Liver (tissue), 9 donors: ENCODE measurements around the gene CCDC28B. TPM values are rescaled to one million over a fixed set of nuclear protein-coding genes. Genes with fewer than 3 reads are reported as not detected.

Source experiments
- DNase-seq: peaks from one replicate; pipeline ENCODE4 v3.0.0-alpha.2; 2017; ENCODE audit warnings: low spot score
- H3K27ac ChIP-seq, 2 donors: one replicate each; pipeline ENCODE4 v1.7.0; 2013; ENCODE audit warnings: inconsistent platforms in 2 of 2, low read length in 2 of 2, control low read depth in 1 of 2, low read depth in 1 of 2, mild to moderate bottlenecking in 1 of 2
- H3K27me3 ChIP-seq, 4 donors: one replicate each; pipeline versions ENCODE4 v1.6.1 to v1.7.0; 2013; ENCODE audit warnings: low read length in 3 of 4, inconsistent platforms in 1 of 4, mild to moderate bottlenecking in 1 of 4, moderate library complexity in 1 of 4; ENCODE audit not compliant: control insufficient read depth in 4 of 4, insufficient read depth in 4 of 4
- H3K36me3 ChIP-seq, 4 donors: one replicate each; pipeline versions ENCODE4 v1.6.1 to v1.7.0; 2013; ENCODE audit warnings: low read length in 3 of 4, mild to moderate bottlenecking in 3 of 4, low read depth in 1 of 4, moderate library complexity in 1 of 4; ENCODE audit not compliant: control insufficient read depth in 4 of 4, insufficient read depth in 3 of 4
- H3K4me1 ChIP-seq, 4 donors: one replicate each; pipeline versions ENCODE4 v1.6.1 to v1.7.0; 2013; ENCODE audit warnings: low read length in 3 of 4, mild to moderate bottlenecking in 3 of 4, moderate library complexity in 1 of 4; ENCODE audit not compliant: control insufficient read depth in 4 of 4, insufficient read depth in 4 of 4
- H3K4me3 ChIP-seq, 3 donors: one replicate each; pipeline versions ENCODE4 v1.6.1 to v1.7.0; 2013; ENCODE audit warnings: low read length in 3 of 3, control low read depth in 1 of 3, low read depth in 1 of 3, mild to moderate bottlenecking in 1 of 3
- H3K9ac ChIP-seq, 2 donors: one replicate each; pipeline ENCODE4 v1.7.0; 2013; ENCODE audit warnings: low read length in 2 of 2, mild to moderate bottlenecking in 2 of 2, moderate library complexity in 2 of 2, control low read depth in 1 of 2, low read depth in 1 of 2
- H3K9me3 ChIP-seq, 4 donors: one replicate each; pipeline versions ENCODE4 v1.6.1 to v1.7.0; 2013; ENCODE audit warnings: low read length in 3 of 4; ENCODE audit not compliant: control insufficient read depth in 4 of 4
- EGR1 ChIP-seq, 2 donors: IDR thresholded peaks; 2 replicates each; pipeline ENCODE4 v1.6.1; 2016 to 2018; ENCODE audit warnings: antibody characterized with exemption in 2 of 2, low read depth in 2 of 2
- FOXA1 ChIP-seq: IDR thresholded peaks from 2 replicates; pipeline ENCODE4 v1.6.1; 2016; ENCODE audit warnings: antibody characterized with exemption
- GABPA ChIP-seq, 2 donors: IDR thresholded peaks in 1 of 2; conservative IDR thresholded peaks in 1 of 2; 2 replicates each; pipeline ENCODE4 v1.6.1; 2016; ENCODE audit warnings: antibody characterized with exemption in 2 of 2, mild to moderate bottlenecking in 1 of 2, moderate library complexity in 1 of 2
- HNF4A ChIP-seq, 2 donors: conservative IDR thresholded peaks; 2 replicates each; pipeline ENCODE4 v1.6.1; 2016; ENCODE audit warnings: antibody characterized with exemption in 2 of 2, mild to moderate bottlenecking in 2 of 2
- JUND ChIP-seq, 2 donors: IDR thresholded peaks; 2 replicates each; pipeline ENCODE4 v1.6.1; 2016; ENCODE audit warnings: antibody characterized with exemption in 2 of 2
- NR2F2 ChIP-seq: IDR thresholded peaks from 2 replicates; pipeline ENCODE4 v1.6.1; 2016; ENCODE audit warnings: antibody characterized with exemption
- RAD21 ChIP-seq, 2 donors: IDR thresholded peaks; 2 replicates each; pipeline ENCODE4 v1.6.1; 2016; ENCODE audit warnings: antibody characterized with exemption in 2 of 2, mild to moderate bottlenecking in 2 of 2
- RXRA ChIP-seq, 2 donors: IDR thresholded peaks; 2 replicates each; pipeline ENCODE4 v1.6.1; 2017 to 2018; ENCODE audit warnings: antibody characterized with exemption in 2 of 2, mild to moderate bottlenecking in 1 of 2
- SP1 ChIP-seq: IDR thresholded peaks from 2 replicates; pipeline ENCODE4 v1.6.1; 2018; ENCODE audit warnings: antibody characterized with exemption, mild to moderate bottlenecking
- TAF1 ChIP-seq: conservative IDR thresholded peaks from 2 replicates; pipeline ENCODE4 v1.6.1; 2016; ENCODE audit warnings: antibody characterized with exemption, mild to moderate bottlenecking
- YY1 ChIP-seq: IDR thresholded peaks from 2 replicates; pipeline ENCODE4 v1.6.1; 2016; ENCODE audit warnings: antibody characterized with exemption, mild to moderate bottlenecking
- WGBS: extraction: QIAGEN DNeasy Blood & Tissue Kit; methylation state at CpG from one replicate; pipeline ENCODE4 v1.1.7; 2013; 5-methylcytosine and 5-hydroxymethylcytosine counted together
- polyA plus RNA-seq, 2 donors: library from polyadenylated mRNA; stranded (reverse) in 1 of 2; unstranded in 1 of 2; fragments of 200-250 nt in 1 of 2; fragments of >200 nt in 1 of 2; fragmentation: Nextera tagmentation in 1 of 2; extraction: Ambion mirVana in 1 of 2; gene quantifications; one replicate each; pipeline versions ENCODE4 v1.2.1 to v1.2.3, GENCODE V29; 2013 to 2015
- total RNA-seq, 2 donors: library from RNA; depleted of rRNA; stranded (reverse); fragments of >200 nt; gene quantifications; one replicate each; pipeline ENCODE4 v1.2.3, GENCODE V29; 2014
- TF ChIP-seq, protein P1 (sequence below): IDR thresholded peaks from 2 replicates; pipeline ENCODE4 v1.6.1; 2016; ENCODE audit warnings: antibody characterized with exemption, mild to moderate bottlenecking
- TF ChIP-seq, protein P2 (sequence below): IDR thresholded peaks from 2 replicates; pipeline ENCODE4 v1.6.1; 2016; ENCODE audit warnings: antibody characterized with exemption
- donor health status: healthy.
- donor health status: healthy.
- donor health status: healthy.
- donor health status: healthy.
- donor health status: healthy.

The CCDC28B gene
- total and polyA plus RNA-seq, 4 donors: 0.75 to 20.6 (median 1.0) TPM

DNA sequence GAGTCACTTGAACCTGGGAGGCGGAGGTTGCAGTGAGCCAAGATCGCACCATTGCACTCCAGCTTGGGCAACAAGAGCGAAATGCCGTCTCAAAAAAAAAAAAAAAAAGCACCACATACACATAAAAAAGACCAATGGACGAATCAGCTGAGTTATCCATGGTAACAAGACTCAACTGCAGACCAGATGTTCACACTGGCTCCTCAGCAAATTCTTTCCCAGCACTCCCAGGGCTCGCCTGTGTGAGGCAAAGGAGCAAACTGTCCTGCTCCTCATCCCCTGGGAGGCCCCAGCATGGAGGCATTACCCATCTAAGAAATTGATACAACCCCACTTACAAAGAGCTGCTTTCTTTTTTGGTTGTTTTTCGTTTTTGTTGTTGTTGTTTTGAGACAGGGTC is 18.6 kb downstream of the CCDC28B start:
- Histone ChIP-seq H3K4me3 (no peak overlapping the region), H3K27ac (no peak overlapping the region), H3K27me3 (no peaks in the 10 kb centered on the region), H3K9ac (no peak overlapping the region), H3K4me1 (peaks cover 13 to 22% (median 17%) of the 10 kb centered on the region in 4 donors), H3K36me3 (peaks cover 0 to 13% (median 4%) of the 10 kb centered on the region in 4 donors), H3K9me3 (no peaks in the 10 kb centered on the region)
- TF ChIP-seq TAF1 (no peak), RAD21 (IDR thresholded peaks at IDR 0.05) (no peak), SP1 (no peak), NR2F2 (no peak), HNF4A (conservative IDR thresholded peaks at IDR 0.05) (no peak), YY1 (no peak), GABPA (IDR thresholded peaks at IDR 0.05 in 1 of 2, conservative IDR thresholded peaks at IDR 0.05 in 1 of 2) (no peak), FOXA1 (no peak)
- TF ChIP-seq, protein P1, sequence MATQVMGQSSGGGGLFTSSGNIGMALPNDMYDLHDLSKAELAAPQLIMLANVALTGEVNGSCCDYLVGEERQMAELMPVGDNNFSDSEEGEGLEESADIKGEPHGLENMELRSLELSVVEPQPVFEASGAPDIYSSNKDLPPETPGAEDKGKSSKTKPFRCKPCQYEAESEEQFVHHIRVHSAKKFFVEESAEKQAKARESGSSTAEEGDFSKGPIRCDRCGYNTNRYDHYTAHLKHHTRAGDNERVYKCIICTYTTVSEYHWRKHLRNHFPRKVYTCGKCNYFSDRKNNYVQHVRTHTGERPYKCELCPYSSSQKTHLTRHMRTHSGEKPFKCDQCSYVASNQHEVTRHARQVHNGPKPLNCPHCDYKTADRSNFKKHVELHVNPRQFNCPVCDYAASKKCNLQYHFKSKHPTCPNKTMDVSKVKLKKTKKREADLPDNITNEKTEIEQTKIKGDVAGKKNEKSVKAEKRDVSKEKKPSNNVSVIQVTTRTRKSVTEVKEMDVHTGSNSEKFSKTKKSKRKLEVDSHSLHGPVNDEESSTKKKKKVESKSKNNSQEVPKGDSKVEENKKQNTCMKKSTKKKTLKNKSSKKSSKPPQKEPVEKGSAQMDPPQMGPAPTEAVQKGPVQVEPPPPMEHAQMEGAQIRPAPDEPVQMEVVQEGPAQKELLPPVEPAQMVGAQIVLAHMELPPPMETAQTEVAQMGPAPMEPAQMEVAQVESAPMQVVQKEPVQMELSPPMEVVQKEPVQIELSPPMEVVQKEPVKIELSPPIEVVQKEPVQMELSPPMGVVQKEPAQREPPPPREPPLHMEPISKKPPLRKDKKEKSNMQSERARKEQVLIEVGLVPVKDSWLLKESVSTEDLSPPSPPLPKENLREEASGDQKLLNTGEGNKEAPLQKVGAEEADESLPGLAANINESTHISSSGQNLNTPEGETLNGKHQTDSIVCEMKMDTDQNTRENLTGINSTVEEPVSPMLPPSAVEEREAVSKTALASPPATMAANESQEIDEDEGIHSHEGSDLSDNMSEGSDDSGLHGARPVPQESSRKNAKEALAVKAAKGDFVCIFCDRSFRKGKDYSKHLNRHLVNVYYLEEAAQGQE: no peak
- TF ChIP-seq, protein P2, sequence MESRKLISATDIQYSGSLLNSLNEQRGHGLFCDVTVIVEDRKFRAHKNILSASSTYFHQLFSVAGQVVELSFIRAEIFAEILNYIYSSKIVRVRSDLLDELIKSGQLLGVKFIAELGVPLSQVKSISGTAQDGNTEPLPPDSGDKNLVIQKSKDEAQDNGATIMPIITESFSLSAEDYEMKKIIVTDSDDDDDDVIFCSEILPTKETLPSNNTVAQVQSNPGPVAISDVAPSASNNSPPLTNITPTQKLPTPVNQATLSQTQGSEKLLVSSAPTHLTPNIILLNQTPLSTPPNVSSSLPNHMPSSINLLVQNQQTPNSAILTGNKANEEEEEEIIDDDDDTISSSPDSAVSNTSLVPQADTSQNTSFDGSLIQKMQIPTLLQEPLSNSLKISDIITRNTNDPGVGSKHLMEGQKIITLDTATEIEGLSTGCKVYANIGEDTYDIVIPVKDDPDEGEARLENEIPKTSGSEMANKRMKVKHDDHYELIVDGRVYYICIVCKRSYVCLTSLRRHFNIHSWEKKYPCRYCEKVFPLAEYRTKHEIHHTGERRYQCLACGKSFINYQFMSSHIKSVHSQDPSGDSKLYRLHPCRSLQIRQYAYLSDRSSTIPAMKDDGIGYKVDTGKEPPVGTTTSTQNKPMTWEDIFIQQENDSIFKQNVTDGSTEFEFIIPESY: no peak
- DNase-seq: no peak
- 96% methylated on average over 7 of the region's 7 CpGs for WGBS

DNA sequence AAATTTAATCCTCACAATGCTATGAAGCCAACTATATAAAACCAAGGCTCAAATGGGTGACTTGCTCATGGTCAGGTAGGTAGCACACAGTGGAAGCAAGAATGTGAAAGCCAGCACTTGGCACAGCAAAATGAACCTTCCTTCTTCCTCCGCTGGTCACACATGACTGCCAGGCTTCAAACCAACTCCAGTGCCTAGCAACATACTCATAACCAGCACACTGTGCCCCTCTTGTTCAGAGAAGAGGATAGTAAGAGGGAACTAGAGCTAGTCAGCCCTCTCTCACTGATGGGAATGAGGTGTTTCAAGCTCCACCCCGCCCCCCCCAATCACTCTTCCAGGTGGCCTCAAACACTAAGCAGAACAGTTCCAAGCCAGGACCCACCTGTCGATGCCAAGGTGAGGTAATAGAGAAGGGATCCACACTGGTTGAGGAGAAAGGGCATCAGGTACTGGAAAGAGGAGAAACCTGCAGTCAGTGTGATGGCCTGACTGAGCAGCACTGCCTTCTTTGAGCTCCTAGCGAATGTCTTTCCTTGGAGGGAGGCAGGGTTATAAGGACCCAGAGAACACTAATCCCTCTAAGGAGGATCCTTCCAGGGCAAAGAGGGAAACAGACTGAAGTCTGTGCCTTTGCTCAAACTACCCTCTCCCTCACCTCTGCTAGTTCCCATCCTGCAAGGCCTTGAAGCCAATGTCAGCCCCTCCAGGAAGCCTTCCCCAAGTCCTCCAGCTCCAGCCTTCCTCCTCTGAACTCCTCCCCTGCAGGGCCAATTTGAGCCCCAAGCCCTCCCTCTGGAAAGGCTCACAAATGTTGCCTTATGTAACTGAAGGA is 20.6 kb downstream of the CCDC28B start:
- H3K27me3 ChIP-seq: no peaks in the 10 kb centered on the region
- H3K9me3 ChIP-seq: no peaks in the 10 kb centered on the region
- H3K36me3 ChIP-seq: peaks cover under 1 to 14% (median 5%) of the 10 kb centered on the region in 4 donors
- H3K27ac ChIP-seq: no peak overlapping the region
- no peak for DNase-seq
- H3K9ac ChIP-seq: peak overlapping the region; percentile 69 to 70
- peak overlapping the region; percentile 85 to 94 (median 92) for H3K4me3 ChIP-seq
- peaks cover 13 to 26% (median 23%) of the 10 kb centered on the region in 4 donors for H3K4me1 ChIP-seq
- no peak for TF ChIP-seq YY1
- no peak for TF ChIP-seq EGR1 (IDR thresholded peaks at IDR 0.05; ENCODE audit: low read depth in 2 of 2)
- TF ChIP-seq JUND (IDR thresholded peaks at IDR 0.05): no peak
- no peak for TF ChIP-seq TAF1
- TF ChIP-seq FOXA1: no peak
- TF ChIP-seq, protein P1: no peak
- no peak for TF ChIP-seq GABPA (IDR thresholded peaks at IDR 0.05 in 1 of 2, conservative IDR thresholded peaks at IDR 0.05 in 1 of 2)
- no peak for TF ChIP-seq HNF4A (conservative IDR thresholded peaks at IDR 0.05)
- TF ChIP-seq RXRA (IDR thresholded peaks at IDR 0.05): no peak
- TF ChIP-seq, protein P2: no peak
- no peak for TF ChIP-seq NR2F2
- TF ChIP-seq SP1: no peak
- 94% methylated on average over 4 of the region's 4 CpGs for WGBS
